WTC11 (cell line): ENCODE data around the gene COX19. TPM values are rescaled to one million over a fixed set of nuclear protein-coding genes. Genes with fewer than 3 reads are reported as not detected.

ENCODE experiments used
- ATAC-seq: fragments of 200-7000 bp; cut with Tn5 transposase; 2 replicates; pipeline ENCODE4 v1.10.0; 2021; ENCODE audit warnings: mild to moderate bottlenecking, moderate library complexity
- CTCF ChIA-PET: fragments of 300-600 bp; sonication (Branson Sonifier 250); formaldehyde crosslinking; loops from one replicate; lab custom pipeline; 2021; ENCODE audit warnings: antibody characterized with exemption; lab: Charles Lee
- POLR2A ChIA-PET: fragments of 350-600 bp; sonication (Branson Sonifier 250); formaldehyde crosslinking; loops from one replicate; lab custom pipeline; 2021; ENCODE audit warnings: antibody characterized with exemption; lab: Charles Lee
- DNase-seq: peaks from one replicate; pipeline ENCODE4 v3.0.0; 2021; ENCODE audit warnings: low spot score
- H3K27ac Mint-ChIP-seq: 2 replicates; pipeline ENCODE4 v1.8.0; 2021; ENCODE audit warnings: mixed read lengths
- H3K27me3 Mint-ChIP-seq: 2 replicates; pipeline ENCODE4 v1.8.0; 2021; ENCODE audit warnings: low read depth, mild to moderate bottlenecking, moderate library complexity, mixed read lengths
- H3K36me3 Mint-ChIP-seq: 2 replicates; pipeline ENCODE4 v1.8.0; 2021; ENCODE audit warnings: mixed read lengths
- H3K4me1 Mint-ChIP-seq: 2 replicates; pipeline ENCODE4 v1.8.0; 2022; ENCODE audit warnings: mixed read lengths
- H3K4me3 Mint-ChIP-seq: 2 replicates; pipeline ENCODE4 v1.8.0; 2021; ENCODE audit warnings: mild to moderate bottlenecking, moderate library complexity, mixed read lengths
- H3K9me3 Mint-ChIP-seq: 2 replicates; pipeline ENCODE4 v1.8.0; 2021; ENCODE audit warnings: mixed read lengths
- ATF2 ChIP-seq: sonication (generic); formaldehyde crosslinking; IDR thresholded peaks from 2 replicates; pipeline ENCODE4 v1.8.1; 2022; ENCODE audit warnings: low read depth, missing genetic modification reagents, borderline replicate concordance
- CBFB ChIP-seq: sonication (generic); formaldehyde crosslinking; IDR thresholded peaks from 2 replicates; pipeline ENCODE4 v1.8.1; 2022; ENCODE audit warnings: mild to moderate bottlenecking, low read depth, missing genetic modification reagents
- E2F1 ChIP-seq: sonication (generic); formaldehyde crosslinking; IDR thresholded peaks from 2 replicates; pipeline ENCODE4 v1.8.0; 2022; ENCODE audit warnings: mild to moderate bottlenecking, missing genetic modification reagents
- FOXK1 ChIP-seq: sonication (generic); formaldehyde crosslinking; IDR thresholded peaks from 2 replicates; pipeline ENCODE4 v1.8.0; 2022; ENCODE audit warnings: mild to moderate bottlenecking, moderate library complexity, missing genetic modification reagents
- FOXP1 ChIP-seq: sonication (generic); formaldehyde crosslinking; IDR thresholded peaks from 2 replicates; pipeline ENCODE4 v1.8.0; 2022; ENCODE audit warnings: missing genetic modification reagents, mild to moderate bottlenecking, moderate library complexity, borderline replicate concordance
- GABPB1 ChIP-seq: sonication (generic); formaldehyde crosslinking; IDR thresholded peaks from 2 replicates; pipeline ENCODE4 v1.8.1; 2023; ENCODE audit warnings: mild to moderate bottlenecking, missing genetic modification reagents
- GTF2I ChIP-seq: fragments of 250-450 bp; sonication (Bioruptor Pico); conservative IDR thresholded peaks from 2 replicates; pipeline ENCODE4 v1.4.0; 2021; ENCODE audit warnings: mild to moderate bottlenecking
- JUN ChIP-seq: sonication (generic); formaldehyde crosslinking; IDR thresholded peaks from 2 replicates; pipeline ENCODE4 v1.8.0; 2023; ENCODE audit warnings: mild to moderate bottlenecking, missing genetic modification reagents
- KAT7 ChIP-seq: sonication (generic); formaldehyde crosslinking; IDR thresholded peaks from 2 replicates; pipeline ENCODE4 v1.8.1; 2023; ENCODE audit warnings: missing genetic modification reagents, mild to moderate bottlenecking, borderline replicate concordance
- MYBL2 ChIP-seq: sonication (generic); formaldehyde crosslinking; IDR thresholded peaks from 2 replicates; pipeline ENCODE4 v1.8.1; 2023; ENCODE audit warnings: mild to moderate bottlenecking, moderate library complexity, missing genetic modification reagents
- NR2C2 ChIP-seq: sonication (generic); formaldehyde crosslinking; IDR thresholded peaks from 2 replicates; pipeline ENCODE4 v1.8.0; 2022; ENCODE audit warnings: mild to moderate bottlenecking, missing genetic modification reagents
- PRDM15 ChIP-seq: sonication (generic); formaldehyde crosslinking; IDR thresholded peaks from 2 replicates; pipeline ENCODE4 v1.8.0; 2022; ENCODE audit warnings: missing genetic modification reagents
- PRRX2 ChIP-seq: fragments of 250-450 bp; sonication (Bioruptor Pico); IDR thresholded peaks from 2 replicates; pipeline ENCODE4 v1.8.0; 2021; ENCODE audit warnings: mild to moderate bottlenecking
- SMAD3 ChIP-seq: sonication (generic); formaldehyde crosslinking; IDR thresholded peaks from 2 replicates; pipeline ENCODE4 v1.8.0; 2022; ENCODE audit warnings: missing genetic modification reagents, mild to moderate bottlenecking, borderline replicate concordance
- STAT6 ChIP-seq: sonication (generic); formaldehyde crosslinking; conservative IDR thresholded peaks from 2 replicates; pipeline ENCODE4 v1.8.1; 2023; ENCODE audit warnings: mild to moderate bottlenecking, low read depth, missing genetic modification reagents, moderate library complexity
- TEAD1 ChIP-seq: sonication (generic); formaldehyde crosslinking; IDR thresholded peaks from 2 replicates; pipeline ENCODE4 v1.8.0; 2022; ENCODE audit warnings: mild to moderate bottlenecking, missing genetic modification reagents
- TEAD4 ChIP-seq: sonication (generic); formaldehyde crosslinking; IDR thresholded peaks from 2 replicates; pipeline ENCODE4 v1.8.0; 2022; ENCODE audit warnings: mild to moderate bottlenecking, missing genetic modification reagents
- USF1 ChIP-seq: sonication (generic); formaldehyde crosslinking; IDR thresholded peaks from 2 replicates; pipeline ENCODE4 v1.8.0; 2022; ENCODE audit warnings: mild to moderate bottlenecking, missing genetic modification reagents
- ZMAT4 ChIP-seq: fragments of 250-450 bp; sonication (Bioruptor Pico); IDR thresholded peaks from 2 replicates; pipeline ENCODE4 v1.9.0; 2021; ENCODE audit warnings: mild to moderate bottlenecking
- ZNF138 ChIP-seq: sonication (generic); formaldehyde crosslinking; conservative IDR thresholded peaks from 2 replicates; pipeline ENCODE4 v1.8.1; 2022; ENCODE audit warnings: mild to moderate bottlenecking, moderate library complexity, missing genetic modification reagents
- ZNF219 ChIP-seq: sonication (generic); formaldehyde crosslinking; IDR thresholded peaks from 2 replicates; pipeline ENCODE4 v1.8.0; 2023; ENCODE audit warnings: missing genetic modification reagents, mild to moderate bottlenecking, borderline replicate concordance
- total RNA-seq: library from RNA; stranded (reverse); gene quantifications from 3 replicates; pipeline ENCODE4 v1.2.3, GENCODE V29; 2021

Gene COX19
- total RNA-seq, 1 experiment from 2014 or later = 13.2 TPM

GRCh38 chr7:966291-967069 lies 8.9 kb downstream of the COX19 start:
- DNase-seq = no peak
- ATAC-seq = no peak
- H3K27ac Mint-ChIP-seq = peak overlapping the region; percentile 93
- H3K36me3 Mint-ChIP-seq = peaks cover 26% of the 10 kb centered on the region
- POLR2A ChIA-PET = interaction anchor here (0.6 kb wide), 1 partner anchor 1534 kb away, joined by 5 read pairs; no protein-coding TSS in a partner anchor
- TF ChIP-seq JUN (no peak), FOXP1 (no peak)
- H3K4me3 Mint-ChIP-seq = no peak overlapping the region
- H3K9me3 Mint-ChIP-seq = no peaks in the 10 kb centered on the region
- CTCF ChIA-PET = interaction anchor here (1.1 to 1.5 kb wide), 3 partner anchors 9 to 209 kb away, joined by 3 to 13 read pairs (median 4); no protein-coding TSS in a partner anchor
- no peaks in the 10 kb centered on the region for H3K27me3 Mint-ChIP-seq
- H3K4me1 Mint-ChIP-seq = peaks cover 6% of the 10 kb centered on the region; the same call in 1 of the 2 replicates

- peaks cover 6% of the 10 kb centered on the region; the same call in 1 of the 2 replicates for H3K4me1 Mint-ChIP-seq
- H3K27ac Mint-ChIP-seq = peak overlapping the region; percentile 66
- H3K4me3 Mint-ChIP-seq = no peak overlapping the region
- H3K9me3 Mint-ChIP-seq = no peaks in the 10 kb centered on the region
- no peaks in the 10 kb centered on the region for H3K27me3 Mint-ChIP-seq
- peak; percentile 20 for DNase-seq
- no peak for TF ChIP-seq STAT6 (CRISPR knock-in tag)
- no peak for TF ChIP-seq SMAD3 (CRISPR knock-in tag)
- TF ChIP-seq ZNF138 (CRISPR knock-in tag) = no peak
- no peak for TF ChIP-seq FOXP1
- no peak for TF ChIP-seq CBFB (CRISPR knock-in tag)
- TF ChIP-seq USF1 (CRISPR knock-in tag) = no peak
- no peak for TF ChIP-seq MYBL2
- no peak for TF ChIP-seq ATF2 (CRISPR knock-in tag)
- no peak for TF ChIP-seq ZNF219
- TF ChIP-seq KAT7 (CRISPR knock-in tag) = no peak
- TF ChIP-seq TEAD1 (CRISPR knock-in tag) = no peak
- TF ChIP-seq GABPB1 = no peak
- no peak for TF ChIP-seq GTF2I
- no peak for TF ChIP-seq NR2C2
- no peak for TF ChIP-seq PRDM15
- no peak for TF ChIP-seq TEAD4 (CRISPR knock-in tag)
- TF ChIP-seq FOXK1 = no peak
- TF ChIP-seq ZMAT4 (CRISPR knock-in tag) = no peak
- no peak for TF ChIP-seq E2F1 (CRISPR knock-in tag)
- TF ChIP-seq PRRX2 = no peak
- CTCF ChIA-PET = interaction anchor here (0.5 to 0.9 kb wide), 2 partner anchors 56 to 111 kb away, joined by 3 read pairs; no protein-coding TSS in a partner anchor
- peak; percentile 46 for ATAC-seq
- peaks cover 19% of the 10 kb centered on the region for H3K36me3 Mint-ChIP-seq
- POLR2A ChIA-PET = interaction anchor here (0.6 kb wide), 1 partner anchor 1356 kb away, joined by 5 read pairs; no protein-coding TSS in a partner anchor
Measured at GRCh38 chr7:964401-965231, 10.7 kb downstream of the COX19 start.
